Stimulated activated CD4-positive, alpha-beta T cell treated with anti-CD3 and anti-CD28 coated beads, Interleukin-2, amount 100 ng/mL, for 4 hours (primary cell): ENCODE data around the gene MMRN2.
"Not testable (repeated sequence)": the region's sequence is repeated elsewhere in the genome, so short reads cannot be mapped to it uniquely, and the experiment has no call there.

Source experiments
- DNase-seq: peaks from one replicate; pipeline ENCODE4 v3.0.0-alpha.2; 2020; ENCODE audit warnings: low read depth

Gene MMRN2, protein sequence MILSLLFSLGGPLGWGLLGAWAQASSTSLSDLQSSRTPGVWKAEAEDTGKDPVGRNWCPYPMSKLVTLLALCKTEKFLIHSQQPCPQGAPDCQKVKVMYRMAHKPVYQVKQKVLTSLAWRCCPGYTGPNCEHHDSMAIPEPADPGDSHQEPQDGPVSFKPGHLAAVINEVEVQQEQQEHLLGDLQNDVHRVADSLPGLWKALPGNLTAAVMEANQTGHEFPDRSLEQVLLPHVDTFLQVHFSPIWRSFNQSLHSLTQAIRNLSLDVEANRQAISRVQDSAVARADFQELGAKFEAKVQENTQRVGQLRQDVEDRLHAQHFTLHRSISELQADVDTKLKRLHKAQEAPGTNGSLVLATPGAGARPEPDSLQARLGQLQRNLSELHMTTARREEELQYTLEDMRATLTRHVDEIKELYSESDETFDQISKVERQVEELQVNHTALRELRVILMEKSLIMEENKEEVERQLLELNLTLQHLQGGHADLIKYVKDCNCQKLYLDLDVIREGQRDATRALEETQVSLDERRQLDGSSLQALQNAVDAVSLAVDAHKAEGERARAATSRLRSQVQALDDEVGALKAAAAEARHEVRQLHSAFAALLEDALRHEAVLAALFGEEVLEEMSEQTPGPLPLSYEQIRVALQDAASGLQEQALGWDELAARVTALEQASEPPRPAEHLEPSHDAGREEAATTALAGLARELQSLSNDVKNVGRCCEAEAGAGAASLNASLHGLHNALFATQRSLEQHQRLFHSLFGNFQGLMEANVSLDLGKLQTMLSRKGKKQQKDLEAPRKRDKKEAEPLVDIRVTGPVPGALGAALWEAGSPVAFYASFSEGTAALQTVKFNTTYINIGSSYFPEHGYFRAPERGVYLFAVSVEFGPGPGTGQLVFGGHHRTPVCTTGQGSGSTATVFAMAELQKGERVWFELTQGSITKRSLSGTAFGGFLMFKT

DNA sequence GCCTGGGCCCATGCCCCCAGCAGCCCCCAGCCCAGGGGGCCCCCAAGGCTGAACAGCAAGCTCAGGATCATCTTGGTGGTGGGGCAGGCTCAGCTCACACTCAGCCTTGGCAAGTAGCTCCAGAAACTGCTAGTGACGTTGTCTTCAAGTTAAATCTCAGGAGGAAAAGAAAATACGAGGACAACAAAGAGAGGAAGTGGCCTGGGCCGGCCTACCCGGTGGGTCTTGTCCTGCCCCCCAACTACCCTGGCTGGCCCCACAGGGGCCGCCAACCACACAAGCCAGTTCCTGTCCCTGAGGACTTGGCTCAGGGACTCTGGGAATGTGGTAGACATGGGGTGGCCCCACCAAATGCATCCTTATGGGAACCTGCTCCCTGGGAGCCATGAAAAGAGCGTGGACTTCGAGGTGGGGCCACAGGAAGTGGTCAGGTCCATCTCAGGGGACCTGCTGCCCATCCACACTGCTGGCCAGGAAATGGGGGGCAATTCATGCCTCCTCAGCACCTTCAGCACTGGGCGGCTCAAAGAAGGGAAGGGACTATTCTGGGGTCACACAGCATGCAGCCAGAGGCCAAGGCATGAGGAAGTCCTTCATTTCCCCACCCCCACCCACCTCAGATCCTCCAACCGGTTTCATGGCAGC lies at the start of gene MMRN2:
Gene MMRN2 (minus strand): TSS at position 145 of the 645 bp plus-strand sequence. CDS start 74 bp downstream, at position 71.
- DNase-seq: no peak

DNA sequence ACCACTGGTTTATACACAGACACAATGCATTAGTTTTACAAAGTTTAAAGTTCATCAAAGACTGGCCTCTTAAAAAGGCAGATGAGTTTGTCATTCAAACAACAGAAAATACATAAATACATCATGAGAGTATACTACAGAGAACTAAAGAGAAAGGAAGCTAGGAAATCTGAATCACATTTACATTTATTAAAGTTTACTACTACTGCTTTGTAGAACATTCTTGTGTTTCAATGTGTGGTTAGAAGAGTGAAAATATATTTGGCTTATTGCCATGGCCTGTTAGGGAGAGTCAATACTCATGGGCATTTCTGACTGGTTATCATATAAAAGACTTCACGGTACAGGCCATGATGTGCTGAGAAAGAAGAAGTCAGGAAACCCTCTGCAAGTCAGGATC lies 49.7 kb upstream of the MMRN2 start:
- not testable (repeated sequence) for DNase-seq

DNA sequence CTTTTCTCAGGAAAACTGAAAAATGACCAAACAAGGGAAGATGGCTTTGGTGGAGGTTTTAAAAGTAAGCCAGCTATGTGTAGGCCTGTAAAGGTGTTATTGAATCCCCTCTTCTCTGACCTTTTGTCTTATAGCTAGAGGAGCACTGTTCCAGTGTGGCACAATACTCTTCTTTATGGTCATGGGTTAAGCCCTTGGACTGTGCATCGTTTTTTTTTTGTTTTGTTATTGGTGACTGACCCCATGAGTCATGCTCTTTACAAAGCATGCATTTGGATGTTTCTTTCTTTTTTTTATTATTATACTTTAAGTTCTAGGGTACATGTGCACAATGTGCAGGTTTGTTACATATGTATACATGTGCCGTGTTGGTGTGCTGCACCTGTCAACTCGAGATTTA lies 43.1 kb upstream of the MMRN2 start:
- no peak for DNase-seq

DNA sequence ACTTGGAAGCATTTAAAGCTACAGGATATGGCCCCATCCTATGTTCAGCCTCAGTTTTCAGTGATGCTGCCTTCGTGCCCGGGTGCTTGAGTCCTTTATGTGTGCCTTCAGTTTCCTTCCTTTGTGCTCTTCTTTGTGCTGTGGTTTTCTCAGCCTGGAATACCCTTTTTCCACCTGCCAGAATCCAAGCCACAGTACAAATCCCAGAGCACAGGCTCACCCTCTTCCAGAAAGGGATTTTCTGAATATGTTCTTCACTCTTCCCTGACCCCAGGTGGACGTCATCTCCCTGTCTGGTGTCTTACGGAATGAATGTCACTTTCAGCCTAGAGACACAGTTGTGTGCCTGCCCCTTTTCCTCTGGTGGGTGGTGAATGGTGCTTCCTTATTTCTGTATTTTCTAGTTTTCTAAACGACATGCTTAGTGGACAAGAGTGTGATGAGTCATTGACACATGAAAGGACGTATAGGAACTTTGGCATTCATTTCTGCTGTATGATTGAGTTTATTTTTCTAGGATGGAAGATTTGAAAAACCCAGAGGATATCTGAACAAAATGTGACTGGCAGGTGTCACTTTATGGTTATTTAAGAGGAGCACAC lies 42.5 kb upstream of the MMRN2 start:
- DNase-seq: not testable (repeated sequence)

DNA sequence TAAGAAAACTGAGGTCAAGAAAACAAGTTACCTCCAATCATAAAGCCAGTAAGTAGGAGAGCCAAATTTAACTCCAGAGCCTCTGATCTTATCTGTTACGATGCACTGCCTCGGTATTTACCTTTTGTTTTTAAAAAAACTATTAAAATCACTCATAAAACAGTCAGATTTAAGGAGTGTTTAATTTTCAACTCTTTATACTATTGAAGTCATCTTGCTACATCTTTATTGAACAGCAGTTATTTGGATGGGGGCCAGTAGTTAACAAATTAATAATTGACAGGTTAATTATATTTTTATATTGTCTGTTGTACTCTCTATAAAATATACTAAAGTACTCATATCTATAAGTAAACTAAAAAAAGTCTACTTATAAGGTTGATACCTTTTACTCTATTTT lies 35.5 kb upstream of the MMRN2 start:
- no peak for DNase-seq

DNA sequence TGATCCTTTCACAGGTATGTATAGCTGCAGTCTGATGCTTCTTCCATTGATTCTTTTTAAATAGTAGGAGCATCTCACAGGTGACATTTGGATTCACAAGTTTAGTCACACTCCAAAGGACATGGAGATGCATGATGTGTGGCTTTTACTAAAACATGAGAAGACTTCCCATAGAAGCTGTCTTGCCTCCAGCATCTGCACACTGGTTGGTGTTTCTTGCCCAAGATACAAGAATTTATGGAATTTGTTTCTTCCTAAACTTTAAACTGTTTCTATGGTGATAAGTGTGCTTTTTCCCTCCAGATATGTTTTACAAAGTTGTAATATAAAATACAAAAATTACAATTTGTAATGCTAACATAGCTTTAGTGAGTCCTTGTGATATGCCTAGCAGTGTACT lies 35.0 kb upstream of the MMRN2 start:
- DNase-seq: no peak

DNA sequence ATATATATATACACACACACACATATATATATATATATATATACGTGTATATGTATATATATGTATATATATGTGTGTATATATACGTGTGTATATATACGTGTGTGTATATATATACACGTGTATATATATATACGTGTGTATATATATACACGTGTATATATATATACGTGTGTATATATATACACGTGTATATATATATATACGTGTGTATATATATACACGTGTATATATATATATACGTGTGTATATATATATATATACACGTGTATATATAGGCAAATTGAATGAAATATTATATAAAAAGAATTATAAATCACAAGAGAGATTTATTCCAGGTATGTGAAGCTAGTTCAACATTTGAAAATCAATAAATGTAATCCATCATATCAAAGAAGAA lies 33.9 kb upstream of the MMRN2 start:
- DNase-seq: not testable (repeated sequence)

DNA sequence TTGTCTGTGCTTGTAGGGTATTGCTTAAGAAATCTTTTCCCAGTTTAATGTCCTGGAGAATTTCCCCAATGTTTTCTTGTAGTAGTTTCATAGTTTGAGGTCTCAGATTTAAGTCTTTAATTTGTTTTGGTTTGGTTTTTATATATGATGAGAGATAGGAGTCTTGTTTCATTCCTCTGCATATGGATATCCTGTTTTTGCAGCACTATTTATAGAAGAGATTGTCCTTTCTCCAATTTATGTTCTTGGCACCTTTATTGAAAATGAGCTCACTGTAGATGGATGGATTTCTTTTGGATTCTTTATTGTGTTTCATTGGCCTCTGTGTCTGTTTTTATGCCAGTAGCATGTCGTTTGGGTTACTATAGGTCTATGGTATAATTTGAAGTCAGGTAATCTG lies 31.1 kb upstream of the MMRN2 start:
- DNase-seq: no peak

DNA sequence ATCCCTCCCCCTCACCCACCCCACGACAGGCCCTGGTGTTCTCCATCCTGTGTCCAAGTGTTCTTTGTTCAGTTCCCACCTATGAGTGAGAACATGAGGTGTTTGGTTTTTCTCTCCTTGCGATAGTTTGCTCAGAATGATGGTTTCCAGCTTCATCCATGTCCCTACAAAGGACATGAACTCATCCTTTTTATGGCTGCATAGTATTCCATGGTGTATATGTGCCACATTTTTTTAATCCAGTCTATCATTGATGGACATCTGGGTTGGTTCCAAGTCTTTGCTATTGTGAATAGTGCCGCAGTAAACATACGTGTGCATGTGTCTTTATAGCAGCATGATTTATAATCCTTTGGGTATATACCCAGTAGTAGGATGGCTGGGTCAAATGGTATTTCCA lies 27.1 kb upstream of the MMRN2 start:
- DNase-seq: not testable (repeated sequence)

DNA sequence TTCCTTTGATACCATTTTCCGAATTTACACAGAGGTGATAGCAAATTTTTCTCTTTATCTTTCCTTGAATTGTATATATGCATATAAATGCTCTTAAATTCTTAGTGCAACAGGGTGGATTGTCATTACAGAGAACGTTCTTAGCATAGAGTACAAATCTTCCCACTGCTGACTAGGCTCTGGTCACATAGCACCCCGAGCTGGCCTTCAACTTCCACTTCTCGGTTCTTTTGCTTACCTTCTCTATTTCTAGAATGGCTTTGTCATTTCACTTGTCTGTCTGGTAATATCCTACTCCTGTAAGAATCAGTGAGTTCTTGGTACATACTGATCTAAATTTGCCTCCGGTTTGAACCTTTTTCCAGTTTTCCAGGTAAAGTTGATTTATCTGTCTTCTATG lies 24.3 kb upstream of the MMRN2 start:
- no peak for DNase-seq

DNA sequence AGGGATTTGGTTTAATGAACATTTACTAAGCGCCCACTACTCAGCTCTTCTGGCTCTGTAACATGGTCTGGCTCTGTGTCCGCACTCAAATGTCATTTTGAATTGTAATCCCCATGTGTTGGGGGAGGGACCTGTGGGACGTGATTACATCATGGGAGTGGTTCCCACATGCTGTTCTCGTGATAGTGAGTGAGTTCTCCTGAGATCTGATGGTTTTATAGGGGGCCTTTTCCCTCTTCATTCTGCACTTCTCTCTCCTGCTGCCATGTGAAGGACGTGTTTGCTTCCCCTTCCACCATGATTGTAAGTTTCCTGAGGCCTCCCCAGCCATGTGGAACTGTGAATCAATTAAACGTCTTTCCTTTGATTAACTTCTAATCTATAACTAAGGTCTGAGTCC lies 23.6 kb upstream of the MMRN2 start:
- not testable (repeated sequence) for DNase-seq

DNA sequence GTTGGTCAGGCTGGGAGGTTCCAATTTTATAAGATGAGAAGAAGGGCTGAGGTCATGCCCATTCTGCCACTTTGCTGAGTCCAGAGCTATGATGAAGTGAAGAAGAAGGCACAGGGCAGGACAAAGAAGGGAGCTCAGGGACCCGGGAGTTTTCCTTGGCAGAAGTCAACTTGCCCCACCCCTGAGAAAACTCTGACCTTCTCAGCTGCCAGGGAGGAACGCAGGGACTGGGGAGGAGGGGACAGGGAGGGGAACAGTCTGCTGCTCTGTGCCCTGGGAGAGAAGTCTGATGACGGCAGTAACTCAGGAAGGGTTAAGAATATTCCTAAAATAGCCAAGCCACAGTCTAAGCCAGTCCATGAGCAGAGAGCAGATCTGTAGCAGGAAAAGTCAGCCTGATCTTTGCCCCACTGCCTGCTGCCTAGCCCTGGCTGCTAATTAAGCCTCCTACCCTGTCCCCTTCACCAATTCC lies 22.6 kb upstream of the MMRN2 start:
- DNase-seq: no peak

DNA sequence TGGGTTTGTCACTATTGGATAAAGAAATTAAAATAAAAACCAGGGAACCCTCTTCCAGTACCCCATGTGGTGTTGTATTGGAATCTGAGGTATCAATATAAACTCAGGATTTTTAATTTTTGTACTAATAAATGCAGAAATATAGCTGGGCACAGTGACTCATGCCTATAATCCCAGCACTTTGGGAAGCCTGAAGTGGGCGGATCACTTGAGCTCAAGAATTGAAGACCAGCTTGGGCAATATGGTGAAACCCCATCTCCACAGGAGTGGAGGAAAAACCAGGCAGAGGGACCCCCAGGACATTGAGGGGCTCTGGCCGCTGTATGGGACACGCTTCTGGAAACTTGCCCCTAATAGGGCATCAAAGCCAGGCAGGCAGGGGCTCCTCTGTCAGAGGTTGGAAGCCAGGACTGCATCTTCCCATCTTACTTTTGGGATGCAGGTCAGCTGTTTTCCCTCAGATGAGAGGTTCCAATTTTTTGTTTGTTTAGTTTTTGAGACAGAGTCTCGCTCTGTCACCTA lies 21.9 kb upstream of the MMRN2 start:
- no peak for DNase-seq

DNA sequence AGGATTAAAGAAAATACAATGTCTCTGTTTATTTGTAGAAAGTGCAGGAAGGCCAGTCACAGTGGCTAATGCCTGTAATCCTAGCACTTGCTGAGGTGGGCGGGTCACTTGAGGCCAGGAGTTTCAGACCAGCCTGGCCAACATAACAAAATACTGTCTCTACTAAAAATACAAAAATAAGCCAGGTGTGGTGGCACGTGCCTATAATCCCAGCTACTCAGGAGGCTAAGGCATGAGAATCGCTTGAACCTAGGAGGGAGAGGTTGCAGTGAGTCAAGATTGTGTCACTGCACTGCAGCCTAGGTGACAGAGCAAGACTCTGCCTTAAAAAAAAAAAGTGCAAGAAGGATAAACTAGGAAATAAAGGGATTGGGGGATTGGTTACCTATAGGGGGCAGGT lies 21.0 kb upstream of the MMRN2 start:
- not testable (repeated sequence) for DNase-seq

DNA sequence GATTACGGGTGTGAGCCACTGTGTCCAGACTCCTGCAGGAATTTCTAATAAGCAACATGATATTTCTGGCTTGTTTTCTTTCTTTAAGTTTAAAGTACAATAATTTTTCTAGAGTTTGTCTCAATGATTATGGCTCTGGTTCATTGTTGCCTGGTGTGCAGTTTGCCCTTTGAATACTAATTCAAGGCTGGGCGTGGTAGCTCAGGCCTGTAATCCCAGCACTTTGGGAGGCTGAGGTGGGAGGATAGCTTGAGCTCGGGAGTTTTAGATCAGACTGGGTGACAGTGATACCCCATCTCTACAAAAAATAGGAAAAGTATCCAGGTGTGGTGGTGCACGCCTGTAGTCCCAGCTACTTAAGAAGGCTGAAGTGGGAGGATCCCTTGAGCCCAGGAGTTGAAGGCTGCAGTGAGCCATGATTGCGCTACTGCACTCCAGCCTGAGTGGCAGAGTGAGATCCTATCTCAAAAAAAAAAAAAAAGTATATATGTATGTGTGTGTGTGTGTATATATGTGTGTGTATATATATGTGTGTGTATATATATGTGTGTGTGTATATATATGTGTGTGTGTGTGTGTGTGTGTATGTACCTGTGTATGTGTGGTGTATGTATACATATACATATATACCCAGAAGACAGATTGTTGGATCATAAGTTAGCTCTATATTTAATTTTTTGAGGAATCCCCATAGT lies 19.1 kb upstream of the MMRN2 start:
- no peak for DNase-seq

DNA sequence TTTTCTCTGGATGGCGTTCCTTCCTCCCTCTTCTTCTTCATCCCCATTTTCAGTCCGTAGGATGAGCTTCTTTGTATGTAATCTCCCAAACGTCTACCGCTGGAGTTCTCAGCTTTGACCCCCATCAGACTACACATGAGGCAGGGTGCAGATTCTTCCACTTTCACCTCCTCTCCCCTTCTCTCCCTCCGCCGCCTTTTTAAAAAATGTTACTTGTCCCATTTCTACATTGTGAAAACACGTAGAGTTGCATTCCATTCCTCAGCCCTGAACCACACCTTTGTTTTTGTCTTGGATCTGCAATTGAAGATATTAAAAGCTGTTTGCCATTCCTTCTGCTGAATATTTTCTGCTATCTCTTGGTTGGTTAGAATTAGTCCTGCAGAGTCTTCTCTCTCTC lies 17.1 kb upstream of the MMRN2 start:
- DNase-seq: no peak

DNA sequence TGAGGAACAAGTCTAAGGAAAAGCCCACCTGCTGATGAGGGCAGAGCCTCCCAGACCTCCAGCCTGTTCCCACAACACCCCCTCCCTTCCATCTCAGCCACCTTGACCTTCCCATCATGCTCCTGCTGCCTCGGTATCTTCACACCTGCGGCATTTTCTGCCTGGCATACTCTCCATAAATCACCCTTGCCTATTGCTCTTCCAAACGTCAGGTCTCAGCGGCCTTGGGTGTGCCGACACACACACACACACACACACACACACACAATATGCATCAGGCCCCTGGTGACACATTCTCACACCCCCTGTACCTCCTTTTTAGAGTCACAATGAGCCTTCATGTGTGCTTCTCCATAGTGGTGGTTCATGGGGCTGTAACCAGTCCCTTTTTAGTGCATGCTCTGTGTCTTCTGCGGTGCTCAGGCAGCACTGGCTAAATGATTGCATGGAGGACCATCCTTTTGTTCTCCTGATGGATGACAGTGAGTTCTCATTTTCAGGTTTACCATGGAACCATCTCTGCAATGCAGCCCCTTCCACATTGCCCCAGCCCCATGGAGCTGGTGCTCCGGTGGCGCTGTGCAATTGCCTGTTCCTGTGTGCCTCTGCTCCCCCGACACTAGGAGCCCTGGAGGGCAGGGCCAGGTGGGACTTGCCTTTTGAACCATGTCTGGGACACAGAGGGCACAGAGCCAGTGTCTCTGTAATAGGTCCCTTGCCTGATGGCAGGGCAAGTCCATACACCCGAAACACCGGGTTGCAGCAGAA lies 15.4 kb upstream of the MMRN2 start:
- DNase-seq: no peak

DNA sequence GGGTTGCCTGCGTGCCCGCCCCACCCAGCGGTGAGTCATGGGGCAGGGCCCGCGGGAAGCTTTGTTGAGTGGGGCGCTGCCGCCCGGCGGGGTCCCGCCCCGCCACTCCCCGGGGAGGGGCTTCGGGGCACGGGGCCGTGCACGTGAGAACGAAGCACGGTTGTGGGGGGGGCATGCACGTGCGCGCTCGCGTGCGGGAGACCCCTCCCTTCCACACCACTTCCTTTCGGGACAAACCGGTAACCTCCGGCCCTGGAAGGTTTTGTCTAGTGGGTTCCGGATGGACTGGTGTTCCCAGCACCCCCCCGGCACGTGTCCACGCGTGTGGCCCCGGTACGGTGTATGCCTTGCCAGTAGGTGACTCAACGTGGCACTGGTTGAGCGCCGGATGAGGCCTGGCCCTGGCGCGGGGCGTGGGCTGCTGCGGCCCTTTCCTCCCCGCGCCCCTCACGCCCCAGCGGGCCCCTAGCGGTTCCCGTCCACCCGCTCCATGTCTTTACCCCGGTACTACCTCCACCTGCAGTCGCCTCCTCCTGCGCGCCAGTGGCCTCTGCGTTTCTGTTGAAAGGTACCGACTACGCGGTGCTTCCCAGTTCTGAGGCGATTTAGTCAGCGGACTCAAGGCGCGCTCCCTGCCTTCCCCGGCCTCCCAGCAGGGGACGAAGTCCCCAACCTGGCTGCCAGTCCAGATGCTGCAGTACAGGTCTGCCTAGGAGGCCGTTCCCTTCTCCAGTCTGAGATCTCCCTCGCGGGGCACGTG lies 14.0 kb upstream of the MMRN2 start:
- DNase-seq: peak; percentile 85

DNA sequence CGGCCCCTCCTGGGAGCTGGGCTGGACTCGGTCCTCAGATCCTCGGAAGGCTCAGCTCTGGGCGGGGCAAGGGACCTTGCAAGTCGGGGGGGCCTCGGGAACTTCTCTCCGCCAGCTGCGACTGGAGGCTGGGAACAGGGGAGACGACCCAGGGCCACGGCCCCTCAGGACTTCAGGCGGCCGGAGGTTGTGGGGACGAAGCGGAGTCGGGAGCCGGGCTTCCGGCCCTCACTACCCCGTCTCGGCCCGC lies 13.5 kb upstream of the MMRN2 start:
- DNase-seq: no peak
